ACHN (cell line): Measurements from ENCODE around the gene ATRN.
"Not testable (repeated sequence)": the region's sequence is repeated elsewhere in the genome, so short reads cannot be mapped to it uniquely, and the experiment has no call there.

Source experiments
- DNase-seq: peaks from one replicate; pipeline ENCODE4 v3.0.0-alpha.2; 2015
- in situ Hi-C: cut with HindIII; loops from 2 replicates; pipeline ENCODE4 v1.10.0; 2017; ENCODE audit warnings: low sequenced_read_pairs, low pct_ligation_motif_present, low pct_unique_long_range_greater_than_20kb

The ATRN gene

GRCh38 chr20:3502878-3503277 lies 32.1 kb downstream of the ATRN start:
- in situ Hi-C loops, result no loop called here
- DNase-seq, result no peak

GRCh38 chr20:3505148-3505547 lies 34.3 kb downstream of the ATRN start:
- in situ Hi-C loops, result no loop called here
- no peak for DNase-seq

GRCh38 chr20:3509064-3509463 lies 38.2 kb downstream of the ATRN start:
- in situ Hi-C loops, result no loop called here
- no peak for DNase-seq

- DNase-seq, result no peak
- in situ Hi-C loops, result no loop called here
Observed at GRCh38 chr20:3510110-3510509, 39.3 kb downstream of the ATRN start.

- DNase-seq, in situ Hi-C loops: not testable (repeated sequence)
Observed at GRCh38 chr20:3512239-3512638, 41.4 kb downstream of the ATRN start.

- in situ Hi-C loops, result no loop called here
- DNase-seq, result no peak
Observed at GRCh38 chr20:3514012-3514642, 43.3 kb downstream of the ATRN start.

- in situ Hi-C loops, result no loop called here
- no peak for DNase-seq
Observed at GRCh38 chr20:3515379-3516170, 44.8 kb downstream of the ATRN start.

GRCh38 chr20:3521852-3522740 lies 51.3 kb downstream of the ATRN start:
- in situ Hi-C loops, result no loop called here
- no peak for DNase-seq

GRCh38 chr20:3524696-3525095 lies 53.9 kb downstream of the ATRN start:
- DNase-seq, in situ Hi-C loops: not testable (repeated sequence)

GRCh38 chr20:3532089-3532615 lies 61.3 kb downstream of the ATRN start:
- in situ Hi-C loops, result no loop called here
- DNase-seq, result no peak

GRCh38 chr20:3537733-3538132 lies 66.9 kb downstream of the ATRN start:
- in situ Hi-C loops, DNase-seq: not testable (repeated sequence)

GRCh38 chr20:3539311-3540107 lies 68.7 kb downstream of the ATRN start:
- in situ Hi-C loops, result no loop called here
- DNase-seq, result no peak

- DNase-seq, result no peak
- in situ Hi-C loops, result no loop called here
Observed at GRCh38 chr20:3541887-3542721, 71.3 kb downstream of the ATRN start.

GRCh38 chr20:3543901-3544507 lies 73.2 kb downstream of the ATRN start:
- in situ Hi-C loops, result no loop called here
- peak; percentile 15 for DNase-seq

- in situ Hi-C loops, result no loop called here
Observed at GRCh38 chr20:3545401-3545925, 74.6 kb downstream of the ATRN start.

GRCh38 chr20:3547906-3548305 lies 77.1 kb downstream of the ATRN start:
- DNase-seq, result no peak
- in situ Hi-C loops, result no loop called here

More at GRCh38 chr20:3545401-3545925, 74.6 kb downstream of the ATRN start:
- no peak for DNase-seq

- in situ Hi-C loops, result no loop called here
- no peak for DNase-seq
Observed at GRCh38 chr20:3550837-3551236, 80.0 kb downstream of the ATRN start.
